Testis (tissue), 3 donors: ENCODE results near the gene RHOXF2B. TPM values are rescaled to one million over a fixed set of nuclear protein-coding genes. Genes with fewer than 3 reads are reported as not detected.
"Not testable (repeated sequence)": the region's sequence is repeated elsewhere in the genome, so short reads cannot be mapped to it uniquely, and the experiment has no call there.

ENCODE experiments used
- DNase-seq: peaks from one replicate; pipeline ENCODE4 v3.0.0-alpha.2; 2019
- H3K27ac ChIP-seq, 2 donors: fragments of 200-600 bp; sonication (generic); one replicate each; pipeline ENCODE4 v1.5.1; 2019
- H3K27me3 ChIP-seq: fragments of 200-600 bp; sonication (generic); one replicate; pipeline ENCODE4 v1.5.1; 2019
- H3K36me3 ChIP-seq: fragments of 200-600 bp; sonication (generic); one replicate; pipeline ENCODE4 v1.5.1; 2017; ENCODE audit warnings: low read depth; ENCODE audit errors: missing control alignments
- H3K4me1 ChIP-seq: fragments of 200-600 bp; sonication (generic); one replicate; pipeline ENCODE4 v1.5.1; 2019
- H3K4me3 ChIP-seq, 2 donors: fragments of 200-600 bp; sonication (generic); one replicate each; pipeline ENCODE4 v1.5.1; 2017 to 2019
- H3K9me3 ChIP-seq: fragments of 200-600 bp; sonication (generic); one replicate; pipeline ENCODE4 v1.5.1; 2017
- CTCF ChIP-seq, 3 experiments: fragments of 450-650 bp in 2 of 3; fragments of 200-600 bp in 1 of 3; sonication (generic) in 1 of 3; IDR thresholded peaks; one replicate each; pipeline ENCODE4 v1.5.1; 2016 to 2019; ENCODE audit warnings: antibody characterized with exemption in 3 of 3, mild to moderate bottlenecking in 2 of 3, moderate library complexity in 1 of 3
- POLR2A ChIP-seq: fragments of 450-650 bp; IDR thresholded peaks from one replicate; pipeline ENCODE4 v1.6.1; 2017; ENCODE audit warnings: antibody characterized with exemption, mild to moderate bottlenecking, moderate library complexity
- WGBS, 2 donors: methylation state at CpG; one replicate each; pipeline ENCODE4 v1.1.5; 2018; 5-methylcytosine and 5-hydroxymethylcytosine counted together
- intact Hi-C: fragments of 100-400 bp; cut with DNase I; formaldehyde crosslinking; loops from one replicate; pipeline ENCODE4 v1.15.1; 2023; ENCODE audit warnings: low total_unique reads
- polyA plus RNA-seq: library from polyadenylated mRNA; stranded (reverse); fragments of 350-450 nt; fragmentation: Illumina TruSeq; extraction: RNeasy Lipid Tissue Mini Kit (QIAGEN cat#74804); gene quantifications from one replicate; pipeline ENCODE4 v1.2.3, GENCODE V29; 2014; ENCODE audit warnings: low read depth, low replicate concordance; ENCODE audit not compliant: insufficient read depth
- total RNA-seq, 2 donors: library from RNA; depleted of rRNA; stranded (reverse); fragments of >200 nt; gene quantifications; one replicate each; pipeline ENCODE4 v1.2.3, GENCODE V29; 2016

The RHOXF2B gene
- total and polyA plus RNA-seq, 3 donors from 2014 or later = 0.79 to 6.1 (median 4.7) TPM

- no CpG with 5 or more reads among the region's 6 CpGs for WGBS, 2 donors
- H3K9me3 ChIP-seq, H3K36me3 ChIP-seq, intact Hi-C loops, H3K27me3 ChIP-seq, H3K4me1 ChIP-seq, H3K4me3 ChIP-seq, DNase-seq, H3K27ac ChIP-seq: not testable (repeated sequence)
These were observed 37.3 kb downstream of the RHOXF2B start for GRCh38 chrX:120040176-120040575.

GRCh38 chrX:120039087-120039733, 38.3 kb downstream of the RHOXF2B start:
- H3K27ac ChIP-seq, H3K9me3 ChIP-seq, H3K4me1 ChIP-seq, H3K27me3 ChIP-seq, H3K36me3 ChIP-seq, H3K4me3 ChIP-seq, intact Hi-C loops, DNase-seq: not testable (repeated sequence)
- no CpG with 5 or more reads among the region's 8 CpGs for WGBS, 2 donors

- H3K36me3 ChIP-seq = no peaks in the 10 kb centered on the region
- no peak for DNase-seq
- intact Hi-C loops = no loop called here
These were observed 40.8 kb downstream of the RHOXF2B start for GRCh38 chrX:120036704-120037103.

GRCh38 chrX:120035522-120036309, 41.8 kb downstream of the RHOXF2B start:
- intact Hi-C loops, H3K4me3 ChIP-seq, DNase-seq, H3K27me3 ChIP-seq, H3K4me1 ChIP-seq, H3K27ac ChIP-seq, H3K9me3 ChIP-seq, H3K36me3 ChIP-seq: not testable (repeated sequence)
- 83 to 86% methylated on average over 4 to 9 of the region's 9 CpGs for whole genome bisulfite sequencing, 2 donors

More at GRCh38 chrX:120036704-120037103, 40.8 kb downstream of the RHOXF2B start:
- 62 to 67% methylated on average over 1 of the region's 1 CpG for WGBS, 2 donors
- Histone ChIP-seq H3K27me3 (no peaks in the 10 kb centered on the region), H3K27ac (no peak overlapping the region), H3K4me1 (no peaks in the 10 kb centered on the region), H3K4me3 (no peak overlapping the region), H3K9me3 (no peaks in the 10 kb centered on the region)
- TF ChIP-seq CTCF (IDR thresholded peaks at IDR 0.05) = no peak

GRCh38 chrX:120029354-120029753, 48.1 kb downstream of the RHOXF2B start:
- Histone ChIP-seq H3K27ac (no peak overlapping the region), H3K27me3 (no peaks in the 10 kb centered on the region), H3K4me1 (no peaks in the 10 kb centered on the region), H3K4me3 (no peak overlapping the region), H3K9me3 (no peaks in the 10 kb centered on the region), H3K36me3 (no peaks in the 10 kb centered on the region)
- no peak for DNase-seq
- TF ChIP-seq POLR2A = no peak
- TF ChIP-seq CTCF (IDR thresholded peaks at IDR 0.05) = no peak
- WGBS, 2 donors = 41 to 46% methylated on average over 3 of the region's 3 CpGs
- intact Hi-C loops = no loop called here

- Histone ChIP-seq H3K36me3 (no peaks in the 10 kb centered on the region), H3K27ac (no peak overlapping the region), H3K4me3 (no peak overlapping the region), H3K27me3 (no peaks in the 10 kb centered on the region), H3K9me3 (no peaks in the 10 kb centered on the region), H3K4me1 (no peaks in the 10 kb centered on the region)
- intact Hi-C loops = no loop called here
- TF ChIP-seq CTCF (IDR thresholded peaks at IDR 0.05) (no peak), POLR2A (no peak)
- no peak for DNase-seq
- WGBS, 2 donors = 43 to 67% methylated on average over 3 to 5 of the region's 5 CpGs
These were observed 54.2 kb downstream of the RHOXF2B start for GRCh38 chrX:120023259-120023658.
